Measurements from ENCODE around the gene CAND2. TPM values are rescaled to one million over a fixed set of nuclear protein-coding genes. Genes with fewer than 3 reads are reported as not detected.

CAND2 gene
- total RNA-seq, 1 experiment from 2014 or later = 0.37 TPM

DNA sequence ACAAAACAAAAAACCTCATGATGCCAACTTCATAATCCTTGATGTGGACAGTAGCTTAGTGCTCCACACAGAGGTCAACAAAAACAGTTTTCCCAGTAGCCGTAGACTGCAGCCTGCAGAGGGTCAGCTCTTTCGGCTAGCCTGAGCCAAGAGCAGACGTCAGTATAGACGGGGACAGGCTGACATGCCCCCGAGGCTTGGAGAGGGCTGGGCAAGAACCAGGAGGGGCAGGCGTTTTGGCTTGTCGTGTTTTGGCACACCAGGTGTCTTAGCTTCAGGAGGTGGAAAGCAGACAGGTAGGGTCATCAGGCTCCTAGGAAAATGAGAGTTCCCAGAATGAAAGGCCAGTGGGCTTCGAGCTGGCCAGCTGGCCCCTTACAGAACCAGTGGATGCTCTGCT is 21.8 kb downstream of the CAND2 start:
- H3K27me3 ChIP-seq (ENCODE audit: insufficient read depth, low read depth) = no peaks in the 10 kb centered on the region
- CTCF ChIA-PET = interaction anchor here (0.6 kb wide), 1 partner anchor 34 kb away, joined by 5 read pairs; no protein-coding TSS in a partner anchor

DNA sequence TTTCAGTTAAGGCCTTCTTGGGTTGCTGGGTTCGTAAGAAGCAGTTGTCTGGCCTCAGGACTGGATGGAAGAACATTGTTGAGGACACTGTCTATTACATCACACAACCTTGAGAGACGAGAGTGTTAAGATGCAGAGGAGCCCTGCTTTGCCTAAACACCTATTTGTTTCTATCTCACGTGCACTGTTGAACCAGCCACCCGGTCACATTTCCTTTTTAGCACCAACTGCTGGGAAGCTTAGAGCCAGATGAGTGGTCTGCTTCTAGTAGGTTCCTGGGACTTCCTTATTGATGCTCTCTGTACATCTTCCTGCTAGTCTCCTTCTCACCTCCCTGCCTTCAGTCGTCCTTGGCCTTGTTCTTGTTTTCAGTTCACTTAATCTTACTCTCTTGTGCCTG is 22.3 kb downstream of the CAND2 start:
- H3K9me3 ChIP-seq (ENCODE audit: insufficient read depth, low read depth) = no peaks in the 10 kb centered on the region
- no peak overlapping the region for H3K27ac ChIP-seq
- H3K4me3 ChIP-seq = no peak overlapping the region
- ChIA-PET CTCF (interaction anchor here (0.6 kb wide), 1 partner anchor 33 kb away, joined by 5 read pairs; no protein-coding TSS in a partner anchor), POLR2A (ENCODE audit: unreplicated experiment) (no interaction called here)
- no TSS peak for BruUV-seq (replicated peaks)
- no peaks in the 10 kb centered on the region for H3K4me1 ChIP-seq (replicated peaks; ENCODE audit: insufficient read depth)
- no peak overlapping the region for H2AFZ ChIP-seq
- no peaks in the 10 kb centered on the region for H4K20me1 ChIP-seq (ENCODE audit: insufficient read depth)
- no peak for TF ChIP-seq EZH2 (IDR thresholded peaks at IDR 0.05; ENCODE audit: low read depth)
- TF ChIP-seq, protein P1, sequence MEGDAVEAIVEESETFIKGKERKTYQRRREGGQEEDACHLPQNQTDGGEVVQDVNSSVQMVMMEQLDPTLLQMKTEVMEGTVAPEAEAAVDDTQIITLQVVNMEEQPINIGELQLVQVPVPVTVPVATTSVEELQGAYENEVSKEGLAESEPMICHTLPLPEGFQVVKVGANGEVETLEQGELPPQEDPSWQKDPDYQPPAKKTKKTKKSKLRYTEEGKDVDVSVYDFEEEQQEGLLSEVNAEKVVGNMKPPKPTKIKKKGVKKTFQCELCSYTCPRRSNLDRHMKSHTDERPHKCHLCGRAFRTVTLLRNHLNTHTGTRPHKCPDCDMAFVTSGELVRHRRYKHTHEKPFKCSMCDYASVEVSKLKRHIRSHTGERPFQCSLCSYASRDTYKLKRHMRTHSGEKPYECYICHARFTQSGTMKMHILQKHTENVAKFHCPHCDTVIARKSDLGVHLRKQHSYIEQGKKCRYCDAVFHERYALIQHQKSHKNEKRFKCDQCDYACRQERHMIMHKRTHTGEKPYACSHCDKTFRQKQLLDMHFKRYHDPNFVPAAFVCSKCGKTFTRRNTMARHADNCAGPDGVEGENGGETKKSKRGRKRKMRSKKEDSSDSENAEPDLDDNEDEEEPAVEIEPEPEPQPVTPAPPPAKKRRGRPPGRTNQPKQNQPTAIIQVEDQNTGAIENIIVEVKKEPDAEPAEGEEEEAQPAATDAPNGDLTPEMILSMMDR (conservative IDR thresholded peaks at IDR 0.05) = no peak
- H3F3A ChIP-seq (ENCODE audit: insufficient read depth, low read depth) = no peaks in the 10 kb centered on the region
- intact Hi-C loops (cut with micrococcal nuclease; ENCODE audit: unreplicated experiment) = no loop called here
- H3K4me2 ChIP-seq = no peak overlapping the region
- no peak for DNase-seq
- no peaks in the 10 kb centered on the region for H3K27me3 ChIP-seq (ENCODE audit: insufficient read depth, low read depth)
- no peaks in the 10 kb centered on the region for H3K9me2 ChIP-seq (ENCODE audit: insufficient read depth)
- H3K36me3 ChIP-seq (ENCODE audit: low read depth) = no peaks in the 10 kb centered on the region
- no peaks in the 10 kb centered on the region for H3K79me2 ChIP-seq (ENCODE audit: low read depth)

More for the DNA sequence above, 21.8 kb downstream of the CAND2 start:
- no peaks in the 10 kb centered on the region for H3K9me3 ChIP-seq (ENCODE audit: insufficient read depth, low read depth)
- intact Hi-C loops (cut with micrococcal nuclease; ENCODE audit: unreplicated experiment) = no loop called here
- H4K20me1 ChIP-seq (ENCODE audit: insufficient read depth) = no peaks in the 10 kb centered on the region
- no peaks in the 10 kb centered on the region for H3K79me2 ChIP-seq (ENCODE audit: low read depth)
- H3K4me3 ChIP-seq = no peak overlapping the region
- no peaks in the 10 kb centered on the region for H3K9me2 ChIP-seq (ENCODE audit: insufficient read depth)
- H3K36me3 ChIP-seq (ENCODE audit: low read depth) = no peaks in the 10 kb centered on the region
- no peak for DNase-seq
- POLR2A ChIA-PET (ENCODE audit: unreplicated experiment) = no interaction called here
- no peak overlapping the region for H2AFZ ChIP-seq
- no peaks in the 10 kb centered on the region for H3F3A ChIP-seq (ENCODE audit: insufficient read depth, low read depth)
- no peak for TF ChIP-seq EZH2 (IDR thresholded peaks at IDR 0.05; ENCODE audit: low read depth)
- TF ChIP-seq, protein P1 (conservative IDR thresholded peaks at IDR 0.05) = no peak
- no peak overlapping the region for H3K4me2 ChIP-seq
- BruUV-seq (replicated peaks) = no TSS peak
- H3K27ac ChIP-seq = no peak overlapping the region
- no peaks in the 10 kb centered on the region for H3K4me1 ChIP-seq (replicated peaks; ENCODE audit: insufficient read depth)

DNA sequence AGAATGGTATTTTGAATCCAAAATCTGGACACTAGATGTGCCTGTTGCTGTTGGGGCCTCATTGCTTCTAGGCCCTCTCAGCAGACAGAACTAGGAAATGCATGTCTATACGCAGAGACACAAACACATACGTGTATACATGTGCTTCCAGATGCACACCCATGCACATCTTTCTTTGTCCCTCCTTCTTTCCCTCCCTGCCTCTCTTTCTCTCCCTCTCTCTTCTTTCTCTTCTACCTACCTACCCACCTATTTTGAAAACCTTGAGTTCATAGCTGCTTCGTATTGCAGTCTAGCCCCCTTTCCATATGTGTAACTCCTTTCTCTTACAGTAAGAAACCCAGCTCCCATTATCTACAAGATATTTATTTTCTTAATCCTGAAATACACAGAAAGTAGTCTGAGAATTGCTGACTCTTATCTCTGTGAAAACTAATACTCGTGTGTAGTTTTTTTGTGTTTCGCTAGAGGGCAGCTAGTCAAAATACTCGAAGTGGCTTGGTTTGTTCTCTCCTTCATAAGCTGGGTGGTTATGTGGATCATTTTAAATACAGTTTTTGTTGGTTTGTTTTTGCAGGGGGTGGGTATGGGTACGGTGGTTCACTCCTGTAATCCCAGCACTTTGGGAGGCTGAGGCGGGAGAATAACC is 26.4 kb downstream of the CAND2 start:
- Histone ChIP-seq H3K4me2 (no peak overlapping the region), H3K27ac (no peak overlapping the region), H2AFZ (no peak overlapping the region), H3K9me2 (ENCODE audit: insufficient read depth) (no peaks in the 10 kb centered on the region), H3K27me3 (ENCODE audit: insufficient read depth, low read depth) (no peaks in the 10 kb centered on the region), H3K4me1 (replicated peaks; ENCODE audit: insufficient read depth) (no peaks in the 10 kb centered on the region), H4K20me1 (ENCODE audit: insufficient read depth) (no peaks in the 10 kb centered on the region), H3K4me3 (no peak overlapping the region), H3K36me3 (ENCODE audit: low read depth) (no peaks in the 10 kb centered on the region), H3F3A (ENCODE audit: insufficient read depth, low read depth) (no peaks in the 10 kb centered on the region), H3K9me3 (ENCODE audit: insufficient read depth, low read depth) (no peaks in the 10 kb centered on the region), H3K79me2 (ENCODE audit: low read depth) (no peaks in the 10 kb centered on the region)
- CTCF ChIA-PET = interaction anchor here (0.6 to 1.0 kb wide), 3 partner anchors 8 to 15 kb away, joined by 3 to 5 read pairs (median 5); no protein-coding TSS in a partner anchor
- BruUV-seq (replicated peaks) = no TSS peak
- DNase-seq = no peak
- TF ChIP-seq, protein P1 (conservative IDR thresholded peaks at IDR 0.05) = peak; percentile 75
- TF ChIP-seq EZH2 (IDR thresholded peaks at IDR 0.05; ENCODE audit: low read depth) = no peak
- intact Hi-C loops (cut with micrococcal nuclease; ENCODE audit: unreplicated experiment) = no loop called here
- POLR2A ChIA-PET (ENCODE audit: unreplicated experiment) = interaction anchor here (0.6 kb wide), 1 partner anchor 222 kb away, joined by 4 read pairs; no protein-coding TSS in a partner anchor

Measured in PC-9 (cell line).